HUES6 (cell line): ENCODE measurements around the gene CARNS1.

ENCODE experiments used
- H3K27ac ChIP-seq: 2 replicates; pipeline ENCODE4 v1.7.0; 2013; ENCODE audit warnings: low read depth, mild to moderate bottlenecking, low read length, inconsistent platforms
- H3K27me3 ChIP-seq: 2 replicates; pipeline ENCODE4 v1.6.1; 2013; ENCODE audit warnings: low read length; ENCODE audit not compliant: control insufficient read depth, insufficient read depth
- H3K36me3 ChIP-seq: 2 replicates; pipeline ENCODE4 v1.6.1; 2013; ENCODE audit warnings: low read length; ENCODE audit not compliant: control insufficient read depth, insufficient read depth
- H3K4me1 ChIP-seq: 2 replicates; pipeline ENCODE4 v1.6.1; 2013; ENCODE audit warnings: low read length; ENCODE audit not compliant: control insufficient read depth, insufficient read depth
- H3K4me3 ChIP-seq: 2 replicates; pipeline ENCODE4 v1.5.1; 2013; ENCODE audit warnings: low read depth, low read length
- H3K9ac ChIP-seq: one replicate; pipeline ENCODE4 v1.6.1; 2013; ENCODE audit warnings: mild to moderate bottlenecking, low read length
- H3K9me3 ChIP-seq: 2 replicates; pipeline ENCODE4 v1.6.1; 2013; ENCODE audit warnings: low read depth, low read length; ENCODE audit not compliant: control insufficient read depth, insufficient read depth

CARNS1 gene

GRCh38 chr11:67415501-67416304 lies at the start of gene CARNS1:
Gene CARNS1 (plus strand): TSS chr11:67415678. CDS start chr11:67416200, 522 bp downstream.
- Histone ChIP-seq H3K9me3 (no peaks in the 10 kb centered on the region), H3K27ac (no peak within 1 kb of the TSS), H3K4me3 (peak within 1 kb of the TSS; percentile 54), H3K4me1 (peaks cover 26% of the 10 kb centered on the region), H3K27me3 (peaks cover 49% of the 10 kb centered on the region), H3K9ac (no peak within 1 kb of the TSS), H3K36me3 (no peaks in the 10 kb centered on the region)

DNA sequence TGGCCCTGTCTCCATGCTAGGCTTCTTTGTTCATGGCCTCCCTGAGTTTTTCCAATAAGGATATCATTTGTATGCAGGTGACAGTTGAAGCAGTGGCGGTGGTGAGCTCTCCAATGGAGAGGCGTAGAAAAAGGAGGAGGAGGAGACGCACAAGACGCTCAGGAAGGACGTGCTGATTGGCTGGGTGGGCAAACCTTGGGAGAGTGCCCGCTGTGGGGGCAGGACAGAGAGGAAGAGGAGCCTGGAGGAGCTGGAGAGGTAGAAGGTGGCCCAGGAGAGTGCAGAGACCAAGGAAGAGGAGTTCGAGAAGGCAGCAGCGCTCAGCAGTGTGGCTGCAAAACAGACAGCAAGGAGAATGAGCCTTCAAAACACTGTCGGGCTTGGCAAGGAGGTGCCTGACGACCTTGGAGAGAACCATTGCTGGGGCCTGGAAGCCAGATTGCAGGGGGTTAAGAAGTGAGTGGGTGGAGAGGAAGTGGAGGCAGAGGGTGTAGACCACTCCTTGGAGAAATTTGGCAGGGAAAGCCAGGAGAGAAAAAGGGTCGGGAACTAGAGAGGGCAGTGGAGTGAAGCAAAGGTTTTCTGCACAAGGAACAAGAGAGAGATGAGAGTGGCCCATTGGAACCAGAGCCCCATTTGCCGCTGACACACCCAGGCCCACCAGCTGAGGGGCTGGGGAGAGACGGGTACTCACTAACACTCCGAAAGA lies 49.6 kb upstream of the CARNS1 start:
- Histone ChIP-seq H3K9ac (no peak overlapping the region), H3K9me3 (no peaks in the 10 kb centered on the region), H3K4me3 (no peak overlapping the region), H3K27me3 (peaks cover 9% of the 10 kb centered on the region; the same call in 1 of the 2 replicates), H3K36me3 (no peaks in the 10 kb centered on the region), H3K27ac (no peak overlapping the region), H3K4me1 (peaks cover 24% of the 10 kb centered on the region)

DNA sequence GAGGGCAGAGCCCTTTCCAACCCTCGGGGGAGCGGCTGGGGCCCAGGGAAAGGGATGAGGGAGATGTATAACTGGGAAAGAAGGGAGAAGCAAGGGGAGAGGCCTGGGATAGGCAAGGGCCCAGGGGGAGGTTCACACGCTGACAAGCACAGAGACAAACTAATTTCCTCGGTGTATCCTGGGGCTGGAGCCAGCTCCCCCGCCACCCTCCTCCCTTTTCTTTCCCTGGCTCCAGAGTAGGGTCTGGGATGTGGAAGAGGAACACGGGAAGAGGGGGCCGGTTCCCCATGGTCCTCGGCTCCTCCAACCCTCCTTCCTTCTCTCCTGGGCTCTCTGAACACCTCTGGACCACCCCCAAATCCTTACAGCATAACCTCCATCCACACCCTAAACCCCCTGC lies 48.9 kb upstream of the CARNS1 start:
- H3K9me3 ChIP-seq: no peaks in the 10 kb centered on the region
- no peak overlapping the region for H3K4me3 ChIP-seq
- no peak overlapping the region for H3K9ac ChIP-seq
- peaks cover 9% of the 10 kb centered on the region; the same call in 1 of the 2 replicates for H3K27me3 ChIP-seq
- no peaks in the 10 kb centered on the region for H3K36me3 ChIP-seq
- H3K27ac ChIP-seq: no peak overlapping the region
- peaks cover 31% of the 10 kb centered on the region for H3K4me1 ChIP-seq

GRCh38 chr11:67366961-67367760 lies 48.3 kb upstream of the CARNS1 start:
- Histone ChIP-seq H3K27ac (no peak overlapping the region), H3K36me3 (no peaks in the 10 kb centered on the region), H3K27me3 (peaks cover 13% of the 10 kb centered on the region; the same call in 1 of the 2 replicates), H3K9me3 (no peaks in the 10 kb centered on the region), H3K9ac (no peak overlapping the region), H3K4me3 (no peak overlapping the region), H3K4me1 (peaks cover 37% of the 10 kb centered on the region)

DNA sequence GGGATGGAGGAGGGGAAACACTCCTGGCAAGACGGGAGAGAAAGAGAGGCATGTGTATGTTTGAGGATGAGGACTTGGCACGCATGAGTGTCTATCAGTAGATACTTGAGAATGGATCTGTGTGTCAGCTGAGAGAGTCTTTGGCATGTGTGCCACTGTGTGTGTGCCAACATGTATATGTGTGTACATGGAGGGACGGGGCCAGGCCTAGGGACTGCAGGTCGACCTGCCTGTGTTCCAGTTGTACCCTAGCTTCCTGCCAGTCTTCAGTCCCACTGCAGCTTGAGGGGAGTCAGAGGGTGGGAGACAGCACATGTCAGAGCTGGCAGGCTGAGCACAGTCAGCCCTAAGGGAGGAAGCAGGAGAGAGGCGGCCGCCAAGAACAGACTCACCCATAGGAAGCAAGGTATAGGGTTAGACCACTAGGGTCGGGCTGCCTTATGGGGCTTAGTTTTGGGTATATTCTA lies 47.7 kb upstream of the CARNS1 start:
- Histone ChIP-seq H3K4me3 (no peak overlapping the region), H3K9ac (no peak overlapping the region), H3K27me3 (peaks cover 13% of the 10 kb centered on the region; the same call in 1 of the 2 replicates), H3K4me1 (peaks cover 38% of the 10 kb centered on the region), H3K27ac (no peak overlapping the region), H3K36me3 (no peaks in the 10 kb centered on the region), H3K9me3 (no peaks in the 10 kb centered on the region)

GRCh38 chr11:67368621-67369020 lies 46.9 kb upstream of the CARNS1 start:
- Histone ChIP-seq H3K4me1 (peaks cover 38% of the 10 kb centered on the region), H3K27ac (no peak overlapping the region)

GRCh38 chr11:67369275-67369674 lies 46.2 kb upstream of the CARNS1 start:
- Histone ChIP-seq H3K27ac (no peak overlapping the region), H3K9ac (no peak overlapping the region), H3K27me3 (peaks cover 13% of the 10 kb centered on the region; the same call in 1 of the 2 replicates), H3K36me3 (no peaks in the 10 kb centered on the region), H3K4me3 (no peak overlapping the region), H3K9me3 (no peaks in the 10 kb centered on the region), H3K4me1 (peaks cover 41% of the 10 kb centered on the region)

More at GRCh38 chr11:67368621-67369020, 46.9 kb upstream of the CARNS1 start:
- Histone ChIP-seq H3K4me3 (no peak overlapping the region), H3K36me3 (no peaks in the 10 kb centered on the region), H3K9ac (no peak overlapping the region), H3K9me3 (no peaks in the 10 kb centered on the region), H3K27me3 (peaks cover 13% of the 10 kb centered on the region; the same call in 1 of the 2 replicates)

DNA sequence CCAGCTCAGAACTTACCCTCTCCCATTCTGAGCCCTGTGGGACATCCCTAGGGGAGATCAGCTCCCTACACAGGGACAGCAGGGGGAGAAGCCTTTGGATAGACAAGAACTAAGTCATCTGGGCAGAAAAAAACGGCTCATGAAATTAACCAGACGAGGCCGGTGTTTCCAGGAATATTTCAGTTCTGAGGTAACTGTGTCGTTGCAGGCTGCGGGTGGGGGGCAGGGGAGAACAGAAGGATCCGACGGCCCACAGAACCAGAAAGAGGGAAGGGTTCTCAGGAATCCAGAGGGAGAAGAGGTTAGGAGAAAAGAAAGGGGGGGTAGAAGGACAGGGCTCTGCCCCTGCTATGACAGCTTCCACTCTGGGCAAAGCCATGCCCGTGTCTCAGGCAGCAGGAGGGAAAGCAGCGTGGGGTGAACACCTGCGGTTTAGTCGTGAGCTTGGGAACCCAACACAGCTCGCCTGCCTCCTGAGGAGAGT lies 45.6 kb upstream of the CARNS1 start:
- Histone ChIP-seq H3K27me3 (peaks cover 13% of the 10 kb centered on the region; the same call in 1 of the 2 replicates), H3K9ac (no peak overlapping the region), H3K9me3 (no peaks in the 10 kb centered on the region), H3K4me3 (no peak overlapping the region), H3K36me3 (no peaks in the 10 kb centered on the region), H3K27ac (no peak overlapping the region), H3K4me1 (peaks cover 47% of the 10 kb centered on the region)

DNA sequence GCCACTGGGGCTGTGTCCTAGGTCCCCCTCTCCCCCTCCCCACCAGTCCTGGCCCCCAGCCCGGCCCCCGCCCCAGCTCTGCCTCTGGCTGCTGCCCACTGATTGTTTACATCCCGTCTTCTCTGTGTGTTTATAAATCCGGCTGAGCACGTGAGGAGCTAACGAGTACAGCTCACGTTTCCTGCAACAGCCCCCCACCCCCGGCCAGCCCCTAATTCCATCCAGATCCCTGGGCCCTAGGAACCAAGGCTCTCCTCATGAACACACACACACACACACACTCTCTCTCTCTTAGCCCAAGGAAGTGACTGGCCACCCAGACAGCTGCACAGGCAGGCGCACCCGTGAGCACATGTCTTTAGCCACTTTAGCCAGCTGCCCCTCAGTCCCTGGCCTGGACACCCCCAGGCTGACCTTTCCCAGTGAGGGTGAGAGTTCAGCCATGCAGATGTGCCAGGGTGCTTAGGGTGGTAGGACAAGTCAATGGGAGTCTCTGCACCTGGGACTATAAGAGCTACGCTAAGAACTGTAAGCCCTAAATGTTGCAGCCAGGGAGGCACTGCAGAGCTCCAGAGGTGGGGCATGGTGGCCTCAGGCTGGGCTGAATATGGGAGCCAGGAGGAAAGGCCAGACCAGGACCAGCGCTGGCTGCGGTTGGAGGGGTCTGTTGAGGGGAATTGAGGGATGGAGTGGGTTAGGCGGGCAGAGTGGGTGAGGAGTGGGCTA lies 45.0 kb upstream of the CARNS1 start:
- Histone ChIP-seq H3K4me1 (peaks cover 48% of the 10 kb centered on the region), H3K9me3 (no peaks in the 10 kb centered on the region), H3K27ac (no peak overlapping the region), H3K27me3 (peaks cover 15% of the 10 kb centered on the region; the same call in 1 of the 2 replicates), H3K4me3 (no peak overlapping the region), H3K36me3 (no peaks in the 10 kb centered on the region), H3K9ac (no peak overlapping the region)
